ENCODE data around the gene C4orf50.

- TF ChIP-seq L3MBTL2 (conservative IDR thresholded peaks at IDR 0.05) (no peak), FOXM1 (IDR thresholded peaks at IDR 0.05; ENCODE audit: borderline replicate concordance) (no peak), SP1 (IDR thresholded peaks at IDR 0.05) (no peak), ARNT (IDR thresholded peaks at IDR 0.05) (no peak)
These were observed 1.2 kb downstream of the C4orf50 start for GRCh38 chr4:6017030-6017429.
